Tibial nerve (tissue), 3 donors: ENCODE measurements around the gene ATP1A4.

ENCODE experiments used
- CTCF ChIP-seq, 5 experiments: fragments of 200-600 bp in 3 of 5; fragments of 450-650 bp in 2 of 5; sonication (generic) in 3 of 5; IDR thresholded peaks; one replicate each; pipeline ENCODE4 v1.5.1; 2016 to 2019; ENCODE audit warnings: antibody characterized with exemption in 5 of 5, mild to moderate bottlenecking in 3 of 5, moderate library complexity in 2 of 5
- POLR2A ChIP-seq, 2 donors: fragments of 450-650 bp; IDR thresholded peaks; one replicate each; pipeline ENCODE4 v1.6.1; 2017; ENCODE audit warnings: antibody characterized with exemption in 2 of 2, mild to moderate bottlenecking in 2 of 2, moderate library complexity in 2 of 2

- TF ChIP-seq CTCF (IDR thresholded peaks at IDR 0.05) (no peak), POLR2A (IDR thresholded peaks at IDR 0.05) (no peak)
Measured at GRCh38 chr1:160136121-160136925, 15.1 kb upstream of the ATP1A4 start.
